Measurements from ENCODE around the gene SLC5A5. TPM values are rescaled to one million over a fixed set of nuclear protein-coding genes. Genes with fewer than 3 reads are reported as not detected.

SLC5A5 gene
- total and polyA plus RNA-seq, 5 donors = not detected

DNA sequence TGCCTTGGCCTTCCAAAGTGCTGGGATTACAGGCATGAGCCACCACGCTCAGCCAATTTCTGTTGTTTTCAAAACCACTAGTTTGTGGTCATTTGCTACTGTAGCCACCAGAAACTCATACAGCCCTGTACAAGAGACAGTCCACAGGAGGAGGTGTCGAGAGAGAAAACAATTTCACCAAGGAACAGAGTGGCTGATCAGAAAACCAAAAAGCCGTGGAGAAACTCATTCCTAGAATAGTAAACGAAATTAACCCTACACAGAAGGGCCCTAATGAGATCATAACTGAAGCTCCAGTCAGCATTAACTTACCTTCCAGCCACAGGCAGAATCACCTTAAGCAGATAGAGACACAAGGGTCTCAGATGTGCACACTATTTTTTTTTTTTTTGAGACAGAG lies 57.3 kb downstream of the SLC5A5 start:
- Histone ChIP-seq H3K4me3 (ENCODE audit: low read length) (no peak overlapping the region), H3K4me1 (ENCODE audit: control insufficient read depth, insufficient read depth, low read length) (peaks cover 6% of the 10 kb centered on the region), H3K27me3 (ENCODE audit: control insufficient read depth, insufficient read depth) (no peaks in the 10 kb centered on the region), H3K27ac (ENCODE audit: low read length) (no peak overlapping the region), H3K9me3 (ENCODE audit: control insufficient read depth, low read length) (no peaks in the 10 kb centered on the region)
- 60% methylated on average over 4 of the region's 4 CpGs for WGBS
- intact Hi-C loops (cut with DNase I) = loop anchor here in 1 of 4 donors (10.0 kb wide), 1 partner anchor 54 kb away; the partner anchor contains the start of gene SLC5A5
- ATAC-seq = no peak
- no peak for DNase-seq

DNA sequence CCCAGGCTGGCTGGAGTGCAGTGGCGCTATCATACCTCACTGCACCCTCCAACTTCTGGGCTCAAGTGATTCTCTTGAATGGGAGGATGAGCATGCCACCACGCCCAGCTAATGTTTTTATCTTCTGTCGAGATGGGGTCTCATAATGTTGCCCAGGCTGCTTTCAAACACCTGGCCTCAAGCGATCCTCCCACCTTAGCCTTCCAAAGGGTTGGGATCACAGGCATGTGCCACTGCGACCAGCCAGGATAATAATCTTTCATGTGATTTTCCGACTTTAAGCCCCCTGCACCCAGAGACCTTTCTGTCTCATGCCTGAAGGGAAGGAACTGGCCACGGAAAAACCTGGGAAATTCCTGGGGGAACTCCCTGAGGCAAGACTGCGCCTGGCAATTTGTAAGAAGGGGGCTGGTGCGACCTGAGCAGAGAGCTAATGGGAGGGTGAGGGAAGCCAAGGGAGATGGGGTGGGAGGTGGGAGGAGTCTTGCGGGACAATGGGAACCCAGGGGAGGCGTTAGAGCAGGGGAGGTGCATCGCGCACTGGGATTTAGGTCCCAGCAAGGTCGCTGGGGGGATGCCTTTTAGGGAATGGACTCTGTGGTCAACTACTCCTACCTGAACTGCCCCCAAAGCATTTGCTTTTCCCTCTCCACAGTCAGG lies 59.9 kb downstream of the SLC5A5 start:
- DNase-seq (no peak), ATAC-seq (peak; percentile 7 to 48)
- no peaks in the 10 kb centered on the region for H3K9me3 ChIP-seq (ENCODE audit: control insufficient read depth, low read length)
- 22% methylated on average over 14 of the region's 14 CpGs for whole genome bisulfite sequencing
- intact Hi-C loops (cut with DNase I) = no loop called here
- H3K27ac ChIP-seq (ENCODE audit: low read length) = no peak overlapping the region
- no peaks in the 10 kb centered on the region for H3K27me3 ChIP-seq (ENCODE audit: control insufficient read depth, insufficient read depth)
- H3K4me3 ChIP-seq (ENCODE audit: low read length) = no peak overlapping the region
- H3K4me1 ChIP-seq (ENCODE audit: control insufficient read depth, insufficient read depth, low read length) = peaks cover 6% of the 10 kb centered on the region

DNA sequence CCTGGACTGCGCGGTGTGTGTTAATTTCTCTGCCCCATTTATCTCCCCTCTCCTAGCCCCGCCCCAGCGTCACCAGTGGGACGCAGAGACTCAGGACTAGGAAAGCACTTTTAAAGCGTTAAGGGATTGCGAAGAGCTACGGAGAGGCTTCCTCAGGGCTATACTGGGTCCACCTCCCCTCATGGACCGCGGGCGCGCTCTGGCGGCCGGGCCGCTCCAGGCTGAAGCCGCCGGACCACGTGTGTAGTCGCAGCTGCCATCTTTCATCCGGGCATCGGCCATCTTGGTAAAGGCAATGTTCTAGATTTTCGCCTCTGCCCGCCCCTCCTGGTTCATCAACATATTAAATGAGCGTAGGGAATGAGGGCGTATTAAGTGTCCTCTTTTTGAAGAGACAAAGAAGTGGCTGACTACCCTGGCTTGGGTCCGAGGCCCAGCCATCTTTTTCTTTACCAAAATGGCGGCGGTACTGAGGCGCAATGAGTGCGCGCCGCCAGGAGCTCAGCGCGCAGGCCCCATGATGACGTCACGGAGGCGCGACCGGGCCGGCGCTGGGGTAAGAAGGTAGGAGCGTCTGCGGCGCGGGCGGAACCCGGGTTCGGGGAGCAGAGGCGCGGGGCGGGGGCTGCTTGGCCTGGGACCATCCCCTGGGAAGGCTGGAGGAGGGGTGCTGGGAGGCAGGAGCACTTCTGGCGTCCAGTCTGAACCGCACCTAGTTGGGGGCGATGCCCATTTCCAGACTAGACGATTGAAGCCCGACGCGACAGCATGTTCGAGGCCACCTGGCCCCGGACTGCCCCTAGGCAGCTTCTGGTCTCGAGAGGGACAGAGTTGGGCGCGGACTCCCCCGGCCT lies 61.0 kb downstream of the SLC5A5 start, which contains the start of gene CCDC124:
TSS of gene CCDC124 (plus strand) at position 531 of the 854 bp plus-strand sequence. CDS start 3,406 bp downstream, outside the sequence.
- peak within 1 kb of the TSS; percentile 83 for H3K4me3 ChIP-seq (ENCODE audit: low read length)
- under 1% methylated on average over 64 of the region's 64 CpGs for WGBS
- DNase-seq (peak; percentile 93 to 97 (median 96)), ATAC-seq (peak; percentile 96 to 97)
- H3K27ac ChIP-seq (ENCODE audit: low read length) = peak within 1 kb of the TSS; percentile 80
- no peaks in the 10 kb centered on the region for H3K9me3 ChIP-seq (ENCODE audit: control insufficient read depth, low read length)
- H3K27me3 ChIP-seq (ENCODE audit: control insufficient read depth, insufficient read depth) = no peaks in the 10 kb centered on the region
- peaks cover 6% of the 10 kb centered on the region for H3K4me1 ChIP-seq (ENCODE audit: control insufficient read depth, insufficient read depth, low read length)
- intact Hi-C loops (cut with DNase I) = no loop called here

DNA sequence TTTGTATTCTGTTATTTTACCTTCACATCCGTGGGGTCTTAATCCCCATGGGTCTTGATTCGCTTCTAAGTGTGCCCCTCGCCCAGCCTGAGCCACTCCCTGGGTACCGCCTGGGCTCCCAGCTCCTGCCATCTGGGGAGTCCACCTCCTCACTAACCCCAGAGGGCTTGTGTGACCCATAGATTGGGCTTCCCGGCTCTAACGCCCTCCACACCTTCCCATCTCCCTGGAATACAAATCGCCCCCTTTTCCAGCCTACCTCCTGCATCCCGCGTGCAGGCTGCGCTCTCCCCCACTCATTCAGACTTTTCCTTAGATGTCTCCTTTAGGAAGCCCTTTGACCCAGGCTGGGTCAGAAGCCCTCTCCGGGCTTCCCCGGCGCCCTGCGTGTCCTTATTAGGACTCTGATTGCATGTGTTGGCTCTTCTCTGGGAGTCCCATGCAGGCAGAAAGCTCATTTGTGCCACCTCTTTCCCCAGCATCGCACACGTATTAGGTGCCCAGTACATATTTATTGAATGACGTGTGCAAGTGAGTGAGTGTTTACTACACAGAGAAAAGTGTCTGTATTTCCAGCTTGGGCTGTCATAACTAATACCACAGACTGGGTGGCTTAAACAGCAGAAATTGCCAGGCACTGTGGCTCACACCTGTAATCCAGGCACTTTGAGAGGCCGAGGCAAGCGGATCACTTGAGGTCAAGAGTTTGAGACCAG lies 61.8 kb downstream of the SLC5A5 start:
- no peak for DNase-seq
- ATAC-seq = peak in 1 of 2 donors; percentile 2
- no peaks in the 10 kb centered on the region for H3K27me3 ChIP-seq (ENCODE audit: control insufficient read depth, insufficient read depth)
- intact Hi-C loops (cut with DNase I) = no loop called here
- H3K9me3 ChIP-seq (ENCODE audit: control insufficient read depth, low read length) = no peaks in the 10 kb centered on the region
- peak overlapping the region; percentile 83 for H3K4me3 ChIP-seq (ENCODE audit: low read length)
- peaks cover 6% of the 10 kb centered on the region for H3K4me1 ChIP-seq (ENCODE audit: control insufficient read depth, insufficient read depth, low read length)
- 22% methylated on average over 19 of the region's 19 CpGs for WGBS
- H3K27ac ChIP-seq (ENCODE audit: low read length) = no peak overlapping the region

DNA sequence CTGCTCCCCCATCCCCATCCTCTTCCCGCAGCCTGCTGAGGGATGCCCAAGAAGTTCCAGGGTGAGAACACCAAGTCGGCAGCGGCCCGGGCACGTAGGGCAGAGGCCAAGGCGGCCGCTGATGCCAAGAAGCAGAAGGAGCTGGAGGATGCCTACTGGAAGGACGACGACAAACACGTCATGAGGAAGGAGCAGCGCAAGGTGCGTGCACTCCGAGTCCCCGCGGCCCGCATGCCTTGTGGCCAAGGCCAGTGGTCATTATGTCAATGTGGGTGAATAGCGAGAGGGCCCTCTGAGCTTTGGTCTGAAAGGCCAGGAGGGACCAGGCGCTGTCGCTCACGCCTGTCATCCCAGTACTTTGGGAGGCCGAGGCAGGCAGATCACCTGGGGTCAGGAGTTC lies 64.6 kb downstream of the SLC5A5 start:
- no peak for ATAC-seq
- WGBS = 90% methylated on average over 21 of the region's 21 CpGs
- no peak for DNase-seq
- Histone ChIP-seq H3K9me3 (ENCODE audit: control insufficient read depth, low read length) (no peaks in the 10 kb centered on the region), H3K27me3 (ENCODE audit: control insufficient read depth, insufficient read depth) (no peaks in the 10 kb centered on the region), H3K4me3 (ENCODE audit: low read length) (no peak overlapping the region), H3K27ac (ENCODE audit: low read length) (no peak overlapping the region), H3K4me1 (ENCODE audit: control insufficient read depth, insufficient read depth, low read length) (peaks cover 6% of the 10 kb centered on the region)
- intact Hi-C loops (cut with DNase I) = loop anchor here in 1 of 4 donors (5.0 kb wide), 1 partner anchor 61 kb away; no protein-coding TSS in a partner anchor

DNA sequence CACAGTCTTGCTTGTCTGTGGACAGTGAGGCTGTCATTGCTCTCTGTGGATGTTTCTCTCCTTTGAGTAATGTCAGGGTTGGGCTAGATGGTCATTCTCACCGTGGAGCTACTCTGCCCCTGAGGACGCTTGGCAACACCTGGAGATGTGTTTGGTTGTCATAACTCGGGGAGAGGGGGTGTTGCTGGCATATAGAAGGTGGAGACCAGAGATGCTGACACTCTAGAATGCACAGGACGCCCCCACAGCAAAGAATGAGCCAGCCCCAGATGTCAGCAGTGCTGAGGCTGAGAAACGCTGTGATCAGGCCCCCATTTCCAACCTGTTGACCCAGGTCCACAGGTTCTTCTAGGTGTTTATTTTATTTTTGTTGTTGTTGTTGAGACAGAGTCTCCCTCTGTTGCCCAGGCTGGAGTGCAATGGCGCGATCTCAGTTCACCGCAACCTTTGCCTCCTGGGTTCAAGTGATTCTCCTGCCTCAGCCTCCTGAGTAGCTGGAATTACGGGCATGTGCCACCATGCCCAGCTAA lies 65.7 kb downstream of the SLC5A5 start:
- ATAC-seq (no peak), DNase-seq (no peak)
- H3K9me3 ChIP-seq (ENCODE audit: control insufficient read depth, low read length) = no peaks in the 10 kb centered on the region
- peaks cover 6% of the 10 kb centered on the region for H3K4me1 ChIP-seq (ENCODE audit: control insufficient read depth, insufficient read depth, low read length)
- H3K27ac ChIP-seq (ENCODE audit: low read length) = no peak overlapping the region
- intact Hi-C loops (cut with DNase I) = loop anchor here in 1 of 4 donors (5.0 kb wide), 1 partner anchor 60 kb away; no protein-coding TSS in a partner anchor
- WGBS = 89% methylated on average over 9 of the region's 9 CpGs
- no peaks in the 10 kb centered on the region for H3K27me3 ChIP-seq (ENCODE audit: control insufficient read depth, insufficient read depth)
- H3K4me3 ChIP-seq (ENCODE audit: low read length) = no peak overlapping the region

DNA sequence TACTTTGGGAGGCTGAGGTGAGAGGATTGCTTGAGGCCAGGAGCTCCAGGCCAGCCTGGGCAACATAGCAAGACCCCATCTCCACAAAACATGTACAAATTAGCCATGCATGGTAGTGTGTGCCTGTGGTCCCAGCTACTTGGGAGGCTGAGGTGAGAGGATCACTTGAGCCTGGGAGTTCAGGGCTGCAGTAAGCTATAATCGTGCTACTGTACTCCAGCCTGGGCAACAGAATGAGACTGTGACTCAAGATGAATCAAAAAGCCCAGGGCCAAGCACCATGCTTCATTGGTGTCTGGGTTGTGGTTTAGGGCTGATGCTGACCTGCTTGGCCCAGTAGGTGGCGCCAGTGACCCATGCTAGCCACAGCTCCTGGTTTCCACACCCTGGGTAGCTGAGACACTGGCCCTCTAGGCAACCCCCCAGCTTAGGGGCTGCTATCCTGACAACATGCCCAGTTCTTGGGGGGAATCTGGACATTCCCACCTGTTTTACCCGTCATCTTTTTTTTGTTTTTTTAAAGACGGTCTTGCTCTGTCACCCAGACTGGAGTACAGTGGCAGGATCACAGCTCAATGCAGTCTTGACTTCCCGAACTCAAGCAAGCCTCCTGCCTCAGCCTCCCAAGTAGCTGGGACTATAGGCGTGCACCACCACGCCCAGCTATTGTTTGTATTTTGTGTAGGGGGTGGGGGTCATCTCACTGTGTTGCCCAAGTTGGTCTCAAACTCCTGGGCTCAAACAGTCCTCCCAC lies 66.5 kb downstream of the SLC5A5 start:
- Histone ChIP-seq H3K9me3 (ENCODE audit: control insufficient read depth, low read length) (no peaks in the 10 kb centered on the region), H3K27me3 (ENCODE audit: control insufficient read depth, insufficient read depth) (no peaks in the 10 kb centered on the region), H3K27ac (ENCODE audit: low read length) (no peak overlapping the region), H3K4me1 (ENCODE audit: control insufficient read depth, insufficient read depth, low read length) (peaks cover 5% of the 10 kb centered on the region), H3K4me3 (ENCODE audit: low read length) (no peak overlapping the region)
- ATAC-seq (peak; percentile 79 to 85), DNase-seq (peak; percentile 75 to 91 (median 89))
- intact Hi-C loops (cut with DNase I) = loop anchor here in 2 of 4 donors (1.0 to 5.0 kb wide), 2 partner anchors 56 to 59 kb away; no protein-coding TSS in a partner anchor
- WGBS = 53% methylated on average over 7 of the region's 7 CpGs

DNA sequence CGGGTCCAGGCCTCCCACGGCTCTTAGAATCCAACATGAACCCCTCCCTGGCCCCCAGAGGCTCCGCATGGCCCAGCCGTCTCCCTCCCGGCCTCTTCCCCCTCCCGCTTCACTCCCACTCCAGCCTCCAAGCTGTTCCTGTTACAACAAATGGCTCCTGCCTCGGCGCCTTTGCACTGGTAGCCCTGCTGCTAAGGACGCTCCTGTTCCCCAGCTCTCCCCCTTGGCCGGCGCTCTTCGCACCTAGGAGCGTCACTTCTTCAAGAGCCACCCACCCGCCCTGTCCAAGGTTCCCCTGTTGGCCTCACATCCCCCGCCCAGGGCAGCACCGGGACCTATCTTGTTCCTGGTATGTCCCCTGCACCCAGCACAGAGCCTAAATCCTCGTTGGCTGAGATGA lies 70.4 kb downstream of the SLC5A5 start:
- 72% methylated on average over 17 of the region's 17 CpGs for WGBS
- ATAC-seq = no peak
- Histone ChIP-seq H3K9me3 (ENCODE audit: control insufficient read depth, low read length) (no peaks in the 10 kb centered on the region), H3K27me3 (ENCODE audit: control insufficient read depth, insufficient read depth) (no peaks in the 10 kb centered on the region), H3K4me1 (ENCODE audit: control insufficient read depth, insufficient read depth, low read length) (no peaks in the 10 kb centered on the region), H3K4me3 (ENCODE audit: low read length) (no peak overlapping the region), H3K27ac (ENCODE audit: low read length) (no peak overlapping the region)
- intact Hi-C loops (cut with DNase I) = loop anchor here in 3 of 4 donors (5.0 to 10.0 kb wide), 3 partner anchors 55 to 120 kb away; no protein-coding TSS in a partner anchor
- DNase-seq = no peak

DNA sequence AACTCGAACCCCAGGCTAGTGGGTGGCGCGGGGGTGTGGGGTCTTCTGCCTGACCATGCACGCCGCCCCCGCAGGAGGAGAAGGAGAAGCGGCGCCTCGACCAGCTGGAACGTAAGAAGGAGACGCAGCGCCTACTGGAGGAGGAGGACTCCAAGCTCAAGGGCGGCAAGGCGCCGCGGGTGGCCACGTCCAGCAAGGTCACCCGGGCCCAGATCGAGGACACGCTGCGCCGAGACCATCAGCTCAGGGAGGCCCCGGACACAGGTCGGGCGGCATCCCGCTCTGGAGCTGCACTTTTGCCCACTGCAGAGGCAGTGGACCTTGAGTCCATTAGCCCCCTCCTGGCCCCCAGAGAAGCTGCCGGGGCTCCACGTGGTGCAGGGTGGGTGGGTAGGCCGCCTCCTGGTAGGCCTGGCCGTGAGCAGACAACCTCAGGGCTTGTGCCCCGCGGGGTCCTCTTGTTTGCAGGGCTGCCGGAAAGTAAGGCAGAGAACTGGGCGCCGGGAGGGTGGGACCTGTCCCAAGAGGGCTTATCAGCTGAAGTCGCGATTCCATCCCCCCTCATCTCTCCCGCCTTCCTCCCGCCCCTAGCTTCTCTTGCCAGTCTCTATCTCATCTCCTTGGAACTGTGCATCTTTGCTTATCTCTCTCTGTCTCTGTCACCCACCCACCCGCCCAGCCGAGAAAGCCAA lies 71.0 kb downstream of the SLC5A5 start:
- intact Hi-C loops (cut with DNase I) = loop anchor here in 3 of 4 donors (5.0 to 10.0 kb wide), 3 partner anchors 55 to 120 kb away; no protein-coding TSS in a partner anchor
- H3K27me3 ChIP-seq (ENCODE audit: control insufficient read depth, insufficient read depth) = no peaks in the 10 kb centered on the region
- H3K9me3 ChIP-seq (ENCODE audit: control insufficient read depth, low read length) = no peaks in the 10 kb centered on the region
- 66% methylated on average over 41 of the region's 41 CpGs for WGBS
- H3K4me3 ChIP-seq (ENCODE audit: low read length) = no peak overlapping the region
- no peak overlapping the region for H3K27ac ChIP-seq (ENCODE audit: low read length)
- no peak for DNase-seq
- H3K4me1 ChIP-seq (ENCODE audit: control insufficient read depth, insufficient read depth, low read length) = no peaks in the 10 kb centered on the region
- ATAC-seq = no peak
